Measurements from ENCODE around the gene OLFM2. TPM values are rescaled to one million over a fixed set of nuclear protein-coding genes. Genes with fewer than 3 reads are reported as not detected.

OLFM2 gene
- total and polyA plus RNA-seq, 9 of the 15 experiments (the other 6 are each of a cell fraction or from before 2014, with no cell fraction given): 0.10 to 0.33 (median 0.23) TPM; not detected in 4

Small RNA genes within 50 kb of the gene (small RNA-seq; reads per million reads assigned to genes)
- gene RF00156: not detected

Other genes starting within 250 kb of the OLFM2 start
Only the 7 nearest of the 11 such genes appear.
- gene FBXL12, start 117.4 kb downstream of the OLFM2 start, total RNA-seq (2014; rRNA removed): 28.4 and 36.6 TPM in 2 replicates
- gene FBXL12, start 117.4 kb downstream of the OLFM2 start, total RNA-seq (2014; rRNA removed; fragmentation: Illumina TruSeq; extraction: Trizol): 11.8 and 12.8 TPM in 2 replicates
- gene FBXL12, start 117.4 kb downstream of the OLFM2 start, total RNA-seq (2015; rRNA removed; fragmentation: Illumina TruSeq; extraction: Trizol): 20.0 and 20.1 TPM in 2 replicates
- 37.1 and 37.7 TPM in 2 replicates for gene FBXL12, start 117.4 kb downstream of the OLFM2 start, total RNA-seq (2021)
- gene FBXL12, start 117.4 kb downstream of the OLFM2 start, polyA plus RNA-seq (2011; rRNA removed): 27.1 and 34.2 TPM in 2 replicates
- 26.5 and 37.4 TPM in 2 replicates for gene FBXL12, start 117.4 kb downstream of the OLFM2 start, polyA plus RNA-seq (2014; fragmentation: Illumina TruSeq; extraction: Trizol)
- gene FBXL12, start 117.4 kb downstream of the OLFM2 start, polyA plus RNA-seq (2014; fragmentation: Nextera tagmentation; extraction: Ambion mirVana): 1 to 10 TPM; 2.7 to 3.9 TPM
- 39.8 and 40.5 TPM in 2 replicates for gene FBXL12, start 117.4 kb downstream of the OLFM2 start, polyA plus RNA-seq (2014; rRNA removed)
- gene UBL5, start 108.6 kb downstream of the OLFM2 start, total RNA-seq (2014; rRNA removed): 424 and 564 TPM in 2 replicates
- gene UBL5, start 108.6 kb downstream of the OLFM2 start, total RNA-seq (2014; rRNA removed; fragmentation: Illumina TruSeq; extraction: Trizol): 465 and 492 TPM in 2 replicates
- 383 and 410 TPM in 2 replicates for gene UBL5, start 108.6 kb downstream of the OLFM2 start, total RNA-seq (2015; rRNA removed; fragmentation: Illumina TruSeq; extraction: Trizol)
- 489 and 520 TPM in 2 replicates for gene UBL5, start 108.6 kb downstream of the OLFM2 start, total RNA-seq (2021)
- 833 and 989 TPM in 2 replicates for gene UBL5, start 108.6 kb downstream of the OLFM2 start, polyA plus RNA-seq (2011; rRNA removed)
- 602 and 613 TPM in 2 replicates for gene UBL5, start 108.6 kb downstream of the OLFM2 start, polyA plus RNA-seq (2014; fragmentation: Illumina TruSeq; extraction: Trizol)
- gene UBL5, start 108.6 kb downstream of the OLFM2 start, polyA plus RNA-seq (2014; fragmentation: Nextera tagmentation; extraction: Ambion mirVana): 1,000 to 10,000 TPM in 1 of 2 experiments, 100 to 1,000 TPM in 1; 995 to 1,140 TPM
- gene UBL5, start 108.6 kb downstream of the OLFM2 start, polyA plus RNA-seq (2014; rRNA removed): 1,210 and 1,266 TPM in 2 replicates
- gene PIN1, start 101.2 kb downstream of the OLFM2 start, total RNA-seq (2014; rRNA removed): 178 and 240 TPM in 2 replicates
- 16.7 and 24.2 TPM in 2 replicates for gene PIN1, start 101.2 kb downstream of the OLFM2 start, total RNA-seq (2014; rRNA removed; fragmentation: Illumina TruSeq; extraction: Trizol)
- 55.8 and 60.9 TPM in 2 replicates for gene PIN1, start 101.2 kb downstream of the OLFM2 start, total RNA-seq (2015; rRNA removed; fragmentation: Illumina TruSeq; extraction: Trizol)
- gene PIN1, start 101.2 kb downstream of the OLFM2 start, total RNA-seq (2021): 97.6 and 104 TPM in 2 replicates
- gene PIN1, start 101.2 kb downstream of the OLFM2 start, polyA plus RNA-seq (2011; rRNA removed): 42.5 and 48.1 TPM in 2 replicates
- 19.6 and 58.2 TPM in 2 replicates for gene PIN1, start 101.2 kb downstream of the OLFM2 start, polyA plus RNA-seq (2014; fragmentation: Illumina TruSeq; extraction: Trizol)
- 1 to 10 TPM; 1.6 to 4.1 TPM for gene PIN1, start 101.2 kb downstream of the OLFM2 start, polyA plus RNA-seq (2014; fragmentation: Nextera tagmentation; extraction: Ambion mirVana)
- 131 and 180 TPM in 2 replicates for gene PIN1, start 101.2 kb downstream of the OLFM2 start, polyA plus RNA-seq (2014; rRNA removed)
- gene COL5A3, start 74.0 kb upstream of the OLFM2 start, total RNA-seq (2014; rRNA removed): not detected in 2 replicates
- not detected in 2 replicates for gene COL5A3, start 74.0 kb upstream of the OLFM2 start, total RNA-seq (2014; rRNA removed; fragmentation: Illumina TruSeq; extraction: Trizol)
- not detected in 2 replicates for gene COL5A3, start 74.0 kb upstream of the OLFM2 start, total RNA-seq (2015; rRNA removed; fragmentation: Illumina TruSeq; extraction: Trizol)
- 0.02 TPM in 1 of 2 replicates, not detected in the other for gene COL5A3, start 74.0 kb upstream of the OLFM2 start, total RNA-seq (2021)
- not detected in 2 replicates for gene COL5A3, start 74.0 kb upstream of the OLFM2 start, polyA plus RNA-seq (2011; rRNA removed)
- gene COL5A3, start 74.0 kb upstream of the OLFM2 start, polyA plus RNA-seq (2014; fragmentation: Illumina TruSeq; extraction: Trizol): not detected in 2 replicates
- gene COL5A3, start 74.0 kb upstream of the OLFM2 start, polyA plus RNA-seq (2014; fragmentation: Nextera tagmentation; extraction: Ambion mirVana): not detected
- gene COL5A3, start 74.0 kb upstream of the OLFM2 start, polyA plus RNA-seq (2014; rRNA removed): 0.01 TPM in 1 of 2 replicates, not detected in the other
- gene RDH8, start 77.0 kb upstream of the OLFM2 start, total RNA-seq (2014; rRNA removed): not detected in 2 replicates
- gene RDH8, start 77.0 kb upstream of the OLFM2 start, total RNA-seq (2014; rRNA removed; fragmentation: Illumina TruSeq; extraction: Trizol): not detected in 2 replicates
- not detected in 2 replicates for gene RDH8, start 77.0 kb upstream of the OLFM2 start, total RNA-seq (2015; rRNA removed; fragmentation: Illumina TruSeq; extraction: Trizol)
- not detected in 2 replicates for gene RDH8, start 77.0 kb upstream of the OLFM2 start, total RNA-seq (2021)
- gene RDH8, start 77.0 kb upstream of the OLFM2 start, polyA plus RNA-seq (2011; rRNA removed): not detected in 2 replicates
- gene RDH8, start 77.0 kb upstream of the OLFM2 start, polyA plus RNA-seq (2014; fragmentation: Illumina TruSeq; extraction: Trizol): not detected in 2 replicates
- gene RDH8, start 77.0 kb upstream of the OLFM2 start, polyA plus RNA-seq (2014; fragmentation: Nextera tagmentation; extraction: Ambion mirVana): not detected
- not detected in 2 replicates for gene RDH8, start 77.0 kb upstream of the OLFM2 start, polyA plus RNA-seq (2014; rRNA removed)
- 13.0 and 16.6 TPM in 2 replicates for gene SHFL, start 149.8 kb upstream of the OLFM2 start, total RNA-seq (2014; rRNA removed)
- gene SHFL, start 149.8 kb upstream of the OLFM2 start, total RNA-seq (2014; rRNA removed; fragmentation: Illumina TruSeq; extraction: Trizol): 5.8 and 6.4 TPM in 2 replicates
- gene SHFL, start 149.8 kb upstream of the OLFM2 start, total RNA-seq (2015; rRNA removed; fragmentation: Illumina TruSeq; extraction: Trizol): 6.8 and 7.5 TPM in 2 replicates
- 15.1 and 16.4 TPM in 2 replicates for gene SHFL, start 149.8 kb upstream of the OLFM2 start, total RNA-seq (2021)
- 10.5 and 13.7 TPM in 2 replicates for gene SHFL, start 149.8 kb upstream of the OLFM2 start, polyA plus RNA-seq (2011; rRNA removed)
- 14.1 and 16.8 TPM in 2 replicates for gene SHFL, start 149.8 kb upstream of the OLFM2 start, polyA plus RNA-seq (2014; fragmentation: Illumina TruSeq; extraction: Trizol)
- 1 to 10 TPM; 1.5 to 2.6 TPM for gene SHFL, start 149.8 kb upstream of the OLFM2 start, polyA plus RNA-seq (2014; fragmentation: Nextera tagmentation; extraction: Ambion mirVana)
- gene SHFL, start 149.8 kb upstream of the OLFM2 start, polyA plus RNA-seq (2014; rRNA removed): 22.6 and 25.7 TPM in 2 replicates
- 0.86 and 2.1 TPM in 2 replicates for gene ANGPTL6, start 166.2 kb upstream of the OLFM2 start, total RNA-seq (2014; rRNA removed)
- gene ANGPTL6, start 166.2 kb upstream of the OLFM2 start, total RNA-seq (2014; rRNA removed; fragmentation: Illumina TruSeq; extraction: Trizol): 0.38 and 0.58 TPM in 2 replicates
- gene ANGPTL6, start 166.2 kb upstream of the OLFM2 start, total RNA-seq (2015; rRNA removed; fragmentation: Illumina TruSeq; extraction: Trizol): 0.23 and 0.36 TPM in 2 replicates
- gene ANGPTL6, start 166.2 kb upstream of the OLFM2 start, total RNA-seq (2021): 0.42 and 0.58 TPM in 2 replicates
- 0.54 and 0.83 TPM in 2 replicates for gene ANGPTL6, start 166.2 kb upstream of the OLFM2 start, polyA plus RNA-seq (2011; rRNA removed)
- gene ANGPTL6, start 166.2 kb upstream of the OLFM2 start, polyA plus RNA-seq (2014; fragmentation: Illumina TruSeq; extraction: Trizol): 0.22 and 0.43 TPM in 2 replicates
- not detected for gene ANGPTL6, start 166.2 kb upstream of the OLFM2 start, polyA plus RNA-seq (2014; fragmentation: Nextera tagmentation; extraction: Ambion mirVana)
- gene ANGPTL6, start 166.2 kb upstream of the OLFM2 start, polyA plus RNA-seq (2014; rRNA removed): 0.31 and 0.97 TPM in 2 replicates